Measurements from ENCODE around the gene ANKRD13D. TPM values are rescaled to one million over a fixed set of nuclear protein-coding genes. Genes with fewer than 3 reads are reported as not detected.

The ANKRD13D gene
- 100 to 1,000 TPM; 164 to 176 TPM for total RNA-seq

GRCh38 chr11:67289226-67289650 is at the start of gene ANKRD13D:
ANKRD13D (plus strand) TSS chr11:67289303; CDS start chr11:67289461, 158 bp downstream.

GRCh38 chr11:67266449-67267187 is 22.5 kb upstream of the ANKRD13D start, which contains the start of gene GRK2:
GRK2 (plus strand) TSS chr11:67266473; CDS start chr11:67266700, 227 bp downstream.

GRCh38 chr11:67303132-67303834 is 14.2 kb downstream of the ANKRD13D start, which contains the start of gene SSH3:
SSH3 (plus strand) TSS chr11:67303530; CDS start chr11:67303626, 96 bp downstream.

Other genes starting within 250 kb of the ANKRD13D start
- not detected for gene RHOD, start 232.5 kb upstream of the ANKRD13D start, total RNA-seq
- gene KDM2A, start 170.0 kb upstream of the ANKRD13D start, total RNA-seq, result 10 to 100 TPM; 94.8 to 96.5 TPM
- gene GRK2, start 22.8 kb upstream of the ANKRD13D start, total RNA-seq, result 100 to 1,000 TPM; 289 to 308 TPM
- gene SSH3, start 14.2 kb downstream of the ANKRD13D start, total RNA-seq, result 10 to 100 TPM; 11.9 to 12.5 TPM
- gene POLD4, start 64.2 kb downstream of the ANKRD13D start, total RNA-seq, result 10 to 100 TPM; 75.9 to 79.4 TPM
- under 1 TPM; 0.60 to 0.86 TPM for gene CLCF1, start 84.3 kb downstream of the ANKRD13D start, total RNA-seq
- gene RAD9A, start 102.7 kb downstream of the ANKRD13D start, total RNA-seq, result 10 to 100 TPM; 44.5 to 48.5 TPM
- 100 to 1,000 TPM; 282 to 301 TPM for gene PPP1CA, start 112.6 kb downstream of the ANKRD13D start, total RNA-seq
- gene TBC1D10C, start 114.8 kb downstream of the ANKRD13D start, total RNA-seq, result 100 to 1,000 TPM; 312 to 320 TPM
- 1 to 10 TPM; 1.1 TPM for gene CARNS1, start 126.4 kb downstream of the ANKRD13D start, total RNA-seq
- 10 to 100 TPM; 49.3 to 60.0 TPM for gene RPS6KB2, start 139.2 kb downstream of the ANKRD13D start, total RNA-seq
- 100 to 1,000 TPM; 404 to 425 TPM for gene PTPRCAP, start 148.4 kb downstream of the ANKRD13D start, total RNA-seq
- 100 to 1,000 TPM; 375 to 382 TPM for gene CORO1B, start 154.2 kb downstream of the ANKRD13D start, total RNA-seq
- not detected for gene GPR152, start 163.4 kb downstream of the ANKRD13D start, total RNA-seq
- 1 to 10 TPM; 3.4 to 3.7 TPM for gene CABP4, start 166.1 kb downstream of the ANKRD13D start, total RNA-seq
- gene TMEM134, start 179.9 kb downstream of the ANKRD13D start, total RNA-seq, result 10 to 100 TPM; 50.3 to 57.3 TPM
- 100 to 1,000 TPM; 142 to 145 TPM for gene AIP, start 193.7 kb downstream of the ANKRD13D start, total RNA-seq
- 100 to 1,000 TPM in 1 of 2 experiments, 10 to 100 TPM in 1; 97.2 to 101 TPM for gene PITPNM1, start 216.1 kb downstream of the ANKRD13D start, total RNA-seq
- gene CDK2AP2, start 218.9 kb downstream of the ANKRD13D start, total RNA-seq, result 10 to 100 TPM; 93.6 to 95.8 TPM
- not detected for gene CABP2, start 234.1 kb downstream of the ANKRD13D start, total RNA-seq